HFFc6 (cell line): ENCODE results near the gene GREB1. TPM values are rescaled to one million over a fixed set of nuclear protein-coding genes. Genes with fewer than 3 reads are reported as not detected.

ENCODE experiments used
- DNase-seq: peaks from one replicate; pipeline ENCODE4 v3.0.0-alpha.2; 2018
- H3K27ac Mint-ChIP-seq: 2 replicates; pipeline ENCODE4 v1.8.0; 2020; ENCODE audit warnings: mild to moderate bottlenecking, mixed read lengths
- H3K27me3 Mint-ChIP-seq: 2 replicates; pipeline ENCODE4 v1.8.0; 2021; ENCODE audit warnings: mild to moderate bottlenecking, moderate library complexity, mixed read lengths; ENCODE audit not compliant: insufficient read depth
- H3K36me3 Mint-ChIP-seq: 2 replicates; pipeline ENCODE4 v1.8.0; 2021; ENCODE audit warnings: low read depth, mixed read lengths
- H3K4me1 Mint-ChIP-seq: 2 replicates; pipeline ENCODE4 v1.8.0; 2020; ENCODE audit warnings: low read depth, mixed read lengths
- H3K4me3 Mint-ChIP-seq: 2 replicates; pipeline ENCODE4 v1.8.0; 2020; ENCODE audit warnings: mild to moderate bottlenecking, moderate library complexity, mixed read lengths
- H3K9me3 Mint-ChIP-seq: 2 replicates; pipeline ENCODE4 v1.8.0; 2020; ENCODE audit warnings: mild to moderate bottlenecking, mixed read lengths
- CTCF ChIP-seq: fragments of 200-600 bp; sonication (generic); IDR thresholded peaks from 2 replicates; pipeline ENCODE4 v1.5.0; 2021; ENCODE audit warnings: antibody characterized with exemption, mild to moderate bottlenecking
- total RNA-seq, 6 experiments: library from RNA; stranded (reverse); fragmentation: NEBNext Ultra II Directional; extraction: Animal tissue kit (Norgen Biotek cat#: 25700); gene quantifications; 2 replicates in 1 of 6; 3 replicates in 5 of 6; pipeline ENCODE4 v1.2.3, GENCODE V29; 2021

GREB1 gene
- total RNA-seq, 6 experiments from 2014 or later = 0.07 to 0.11 (median 0.09) TPM; not detected in 3

- Mint-ChIP-seq H3K27me3 (peaks cover 32% of the 10 kb centered on the region), H3K27ac (no peak within 1 kb of the TSS), H3K4me1 (peaks cover 8% of the 10 kb centered on the region; the same call in 1 of the 2 replicates), H3K9me3 (no peaks in the 10 kb centered on the region), H3K36me3 (peaks cover 5% of the 10 kb centered on the region; the same call in 1 of the 2 replicates), H3K4me3 (no peak within 1 kb of the TSS)
- DNase-seq = no peak
- TF ChIP-seq CTCF = no peak
These were observed 135.8 kb downstream of the GREB1 start, which contains the start of gene NTSR2 for GRCh38 chr2:11669454-11670291. Gene NTSR2 (minus strand): TSS chr2:11670195. CDS start chr2:11670129, 66 bp downstream.

- TF ChIP-seq CTCF = no peak
- Mint-ChIP-seq H3K4me3 (no peak overlapping the region), H3K36me3 (peaks cover 5% of the 10 kb centered on the region; the same call in 1 of the 2 replicates), H3K27me3 (peaks cover 40% of the 10 kb centered on the region), H3K27ac (no peak overlapping the region), H3K4me1 (peaks cover 16% of the 10 kb centered on the region), H3K9me3 (no peaks in the 10 kb centered on the region; the same call in 1 of the 2 replicates)
- no peak for DNase-seq
These were observed 138.6 kb downstream of the GREB1 start for GRCh38 chr2:11672407-11672806.

GRCh38 chr2:11674983-11675382 lies 141.1 kb downstream of the GREB1 start:
- no peak overlapping the region for H3K4me3 Mint-ChIP-seq
- peaks cover 11% of the 10 kb centered on the region for H3K4me1 Mint-ChIP-seq
- no peak for DNase-seq
- peaks cover 5% of the 10 kb centered on the region; the same call in 1 of the 2 replicates for H3K36me3 Mint-ChIP-seq
- H3K27ac Mint-ChIP-seq = no peak overlapping the region
- TF ChIP-seq CTCF = no peak
- no peaks in the 10 kb centered on the region; the same call in 1 of the 2 replicates for H3K9me3 Mint-ChIP-seq
- H3K27me3 Mint-ChIP-seq = peaks cover 48% of the 10 kb centered on the region

GRCh38 chr2:11675423-11676112 lies 141.7 kb downstream of the GREB1 start:
- Mint-ChIP-seq H3K36me3 (0 out of 2 replicates have a peak, but pooled peaks cover under 1% of the 10 kb centered on the region), H3K27ac (no peak overlapping the region), H3K9me3 (no peaks in the 10 kb centered on the region; the same call in 1 of the 2 replicates), H3K4me3 (no peak overlapping the region), H3K4me1 (peaks cover 17% of the 10 kb centered on the region), H3K27me3 (peaks cover 44% of the 10 kb centered on the region)
- DNase-seq = no peak
- no peak for TF ChIP-seq CTCF

GRCh38 chr2:11676640-11677039 lies 142.8 kb downstream of the GREB1 start:
- no peak for DNase-seq
- H3K9me3 Mint-ChIP-seq = no peaks in the 10 kb centered on the region; the same call in 1 of the 2 replicates
- no peaks in the 10 kb centered on the region for H3K36me3 Mint-ChIP-seq
- no peak overlapping the region for H3K4me3 Mint-ChIP-seq
- H3K27ac Mint-ChIP-seq = no peak overlapping the region
- TF ChIP-seq CTCF = peak; percentile 29; the same call in 1 of the 2 replicates
- H3K27me3 Mint-ChIP-seq = peaks cover 43% of the 10 kb centered on the region
- H3K4me1 Mint-ChIP-seq = peaks cover 20% of the 10 kb centered on the region
